Suprapubic skin (tissue), 4 donors: ENCODE measurements around the gene PABPC3.

Experiments
- CTCF ChIP-seq, 2 donors: fragments of 200-600 bp in 1 of 2; fragments of 450-650 bp in 1 of 2; sonication (generic) in 1 of 2; IDR thresholded peaks; one replicate each; pipeline ENCODE4 v1.5.1; 2016 to 2019; ENCODE audit warnings: antibody characterized with exemption in 2 of 2, mild to moderate bottlenecking in 1 of 2, moderate library complexity in 1 of 2
- EP300 ChIP-seq: sonication (generic); formaldehyde crosslinking; IDR thresholded peaks from one replicate; pipeline ENCODE4 v1.6.1; 2017; ENCODE audit warnings: antibody characterized with exemption
- POLR2A ChIP-seq, 2 donors: fragments of 450-650 bp; IDR thresholded peaks; one replicate each; pipeline ENCODE4 v1.6.1; 2017; ENCODE audit warnings: antibody characterized with exemption in 2 of 2, mild to moderate bottlenecking in 2 of 2, moderate library complexity in 2 of 2
- POLR2AphosphoS5 ChIP-seq, 3 donors: sonication (generic); formaldehyde crosslinking; IDR thresholded peaks; one replicate each; pipeline ENCODE4 v1.6.1; 2017; ENCODE audit warnings: antibody characterized with exemption in 3 of 3

GRCh38 chr13:25132751-25133390, 36.9 kb downstream of the PABPC3 start:
- TF ChIP-seq POLR2A (IDR thresholded peaks at IDR 0.05) (no peak), CTCF (IDR thresholded peaks at IDR 0.05) (no peak), POLR2AphosphoS5 (IDR thresholded peaks at IDR 0.05) (no peak), EP300 (no peak)
